B cell (primary cell): ENCODE results near the gene KLK7.

Experiments
- CTCF ChIP-seq: fragments of 200-600 bp; IDR thresholded peaks from one replicate; pipeline ENCODE4 v1.8.0; 2022; ENCODE audit warnings: antibody characterized with exemption, mild to moderate bottlenecking
- EZH2 ChIP-seq: IDR thresholded peaks from 2 replicates; pipeline ENCODE4 v1.6.1; 2012; ENCODE audit warnings: borderline replicate concordance, low read depth, mild to moderate bottlenecking, moderate library complexity, low read length; ENCODE audit not compliant: insufficient read depth, poor library complexity, severe bottlenecking

GRCh38 chr19:50969413-50969760 lies 14.3 kb downstream of the KLK7 start, which contains the start of gene KLK6:
- TF ChIP-seq EZH2 (no peak), CTCF (no peak)
